KOPT-K1 (cell line): ENCODE data around the gene UNC13C.
"Not testable (repeated sequence)": the region's sequence is repeated elsewhere in the genome, so short reads cannot be mapped to it uniquely, and the experiment has no call there.

ENCODE experiments used
- H3K27ac ChIP-seq: fragments of 200-600 bp; sonication (generic); 2 replicates; pipeline ENCODE4 v1.5.1; 2016; ENCODE audit warnings: antibody characterized with exemption, mild to moderate bottlenecking, low read depth, low read length; ENCODE audit not compliant: poor library complexity, severe bottlenecking
- H3K36me3 ChIP-seq: fragments of 200-600 bp; sonication (generic); 2 replicates; pipeline ENCODE4 v1.5.1; 2017; ENCODE audit warnings: antibody characterized with exemption, mild to moderate bottlenecking, low read length, moderate library complexity; ENCODE audit not compliant: insufficient read depth
- H3K9me3 ChIP-seq: fragments of 200-600 bp; sonication (generic); 2 replicates; pipeline ENCODE4 v1.5.1; 2017; ENCODE audit warnings: antibody characterized with exemption, low read length, mild to moderate bottlenecking; ENCODE audit not compliant: insufficient read depth, poor library complexity, severe bottlenecking

UNC13C gene

GRCh38 chr15:54347082-54347827 lies 369.0 kb downstream of the UNC13C start:
- Histone ChIP-seq H3K9me3 (no peaks in the 10 kb centered on the region), H3K27ac (no peak overlapping the region), H3K36me3 (no peaks in the 10 kb centered on the region)

- Histone ChIP-seq H3K27ac (no peak overlapping the region), H3K36me3 (no peaks in the 10 kb centered on the region), H3K9me3 (no peaks in the 10 kb centered on the region)
Observed at GRCh38 chr15:54353726-54354125, 375.5 kb downstream of the UNC13C start.

GRCh38 chr15:54354341-54354740 lies 376.1 kb downstream of the UNC13C start:
- H3K36me3 ChIP-seq: no peaks in the 10 kb centered on the region
- H3K9me3 ChIP-seq: no peaks in the 10 kb centered on the region
- H3K27ac ChIP-seq: no peak overlapping the region

GRCh38 chr15:54364961-54365360 lies 386.7 kb downstream of the UNC13C start:
- Histone ChIP-seq H3K36me3 (no peaks in the 10 kb centered on the region), H3K27ac (no peak overlapping the region), H3K9me3 (peaks cover 7% of the 10 kb centered on the region)

- no peaks in the 10 kb centered on the region for H3K36me3 ChIP-seq
- no peak overlapping the region for H3K27ac ChIP-seq
- H3K9me3 ChIP-seq: peaks cover 11% of the 10 kb centered on the region
Observed at GRCh38 chr15:54373332-54373731, 395.1 kb downstream of the UNC13C start.

- no peak overlapping the region for H3K27ac ChIP-seq
- peaks cover 11% of the 10 kb centered on the region for H3K9me3 ChIP-seq
Observed at GRCh38 chr15:54374184-54374952, 396.1 kb downstream of the UNC13C start.

GRCh38 chr15:54387799-54388198 lies 409.6 kb downstream of the UNC13C start:
- no peaks in the 10 kb centered on the region for H3K36me3 ChIP-seq
- H3K9me3 ChIP-seq: no peaks in the 10 kb centered on the region
- H3K27ac ChIP-seq: no peak overlapping the region

More at GRCh38 chr15:54374184-54374952, 396.1 kb downstream of the UNC13C start:
- H3K36me3 ChIP-seq: no peaks in the 10 kb centered on the region

GRCh38 chr15:54388746-54389145 lies 410.5 kb downstream of the UNC13C start:
- H3K27ac ChIP-seq: no peak overlapping the region
- H3K9me3 ChIP-seq: no peaks in the 10 kb centered on the region
- no peaks in the 10 kb centered on the region for H3K36me3 ChIP-seq

GRCh38 chr15:54410481-54410880 lies 432.2 kb downstream of the UNC13C start:
- Histone ChIP-seq H3K9me3 (no peaks in the 10 kb centered on the region), H3K27ac (no peak overlapping the region), H3K36me3 (no peaks in the 10 kb centered on the region)

- Histone ChIP-seq H3K9me3 (no peaks in the 10 kb centered on the region), H3K27ac (no peak overlapping the region), H3K36me3 (no peaks in the 10 kb centered on the region)
Observed at GRCh38 chr15:54424171-54424570, 445.9 kb downstream of the UNC13C start.

- H3K9me3 ChIP-seq: no peaks in the 10 kb centered on the region
- no peaks in the 10 kb centered on the region for H3K36me3 ChIP-seq
- no peak overlapping the region for H3K27ac ChIP-seq
Observed at GRCh38 chr15:54428596-54428995, 450.4 kb downstream of the UNC13C start.

- H3K36me3 ChIP-seq, H3K9me3 ChIP-seq: not testable (repeated sequence)
Observed at GRCh38 chr15:54450288-54450687, 472.0 kb downstream of the UNC13C start.

GRCh38 chr15:54456413-54456812 lies 478.2 kb downstream of the UNC13C start:
- no peaks in the 10 kb centered on the region for H3K36me3 ChIP-seq
- H3K27ac ChIP-seq: no peak overlapping the region
- no peaks in the 10 kb centered on the region for H3K9me3 ChIP-seq

More at GRCh38 chr15:54450288-54450687, 472.0 kb downstream of the UNC13C start:
- H3K27ac ChIP-seq: not testable (repeated sequence)

GRCh38 chr15:54462511-54462913 lies 484.3 kb downstream of the UNC13C start:
- H3K9me3 ChIP-seq: no peaks in the 10 kb centered on the region
- no peak overlapping the region for H3K27ac ChIP-seq
- no peaks in the 10 kb centered on the region for H3K36me3 ChIP-seq

- Histone ChIP-seq H3K9me3 (no peaks in the 10 kb centered on the region), H3K36me3 (no peaks in the 10 kb centered on the region), H3K27ac (no peak overlapping the region)
Observed at GRCh38 chr15:54481819-54482218, 503.6 kb downstream of the UNC13C start.

- Histone ChIP-seq H3K36me3 (no peaks in the 10 kb centered on the region), H3K27ac (no peak overlapping the region), H3K9me3 (no peaks in the 10 kb centered on the region)
Observed at GRCh38 chr15:54482251-54482650, 504.0 kb downstream of the UNC13C start.
